Right lobe of liver (tissue), 4 donors: ENCODE results near the gene INHBE.

Source experiments
- POLR2A ChIP-seq: fragments of 450-650 bp; IDR thresholded peaks from one replicate; pipeline ENCODE4 v1.6.1; 2017; ENCODE audit warnings: antibody characterized with exemption, mild to moderate bottlenecking
- TF ChIP-seq, protein P1 (sequence below), 4 donors: fragments of 200-600 bp in 3 of 4; fragments of 450-650 bp in 1 of 4; IDR thresholded peaks; one replicate each; pipeline versions ENCODE4 v1.5.1 to v1.8.0; 2016 to 2022; ENCODE audit warnings: antibody characterized with exemption in 4 of 4, mild to moderate bottlenecking in 2 of 4
- donor health status: DM: no; HTN: no; CAD: no.
- donor health status: DM: no; HTN: no; CAD: no.
- donor health status: DM: no; HTN: yes; CAD: no.

DNA sequence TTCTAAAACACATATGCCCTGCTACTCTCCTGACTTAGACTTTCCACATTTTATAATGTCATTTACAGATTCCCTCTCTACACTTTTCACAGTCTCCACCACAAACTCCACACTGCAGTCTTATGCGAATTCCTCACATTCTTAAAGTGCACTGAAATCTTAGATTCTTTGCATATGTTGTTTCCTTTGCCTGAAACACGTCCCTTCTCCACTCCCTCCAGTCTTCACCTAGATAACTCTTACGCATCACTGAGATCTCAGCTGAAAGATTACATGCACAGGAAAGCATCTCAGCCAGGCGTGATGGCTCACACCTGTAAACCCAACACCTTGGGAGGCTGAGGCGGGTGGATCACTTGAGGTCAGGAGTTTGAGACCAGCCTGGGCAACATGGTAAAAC is 28.4 kb downstream of the INHBE start:
- TF ChIP-seq, protein P1, sequence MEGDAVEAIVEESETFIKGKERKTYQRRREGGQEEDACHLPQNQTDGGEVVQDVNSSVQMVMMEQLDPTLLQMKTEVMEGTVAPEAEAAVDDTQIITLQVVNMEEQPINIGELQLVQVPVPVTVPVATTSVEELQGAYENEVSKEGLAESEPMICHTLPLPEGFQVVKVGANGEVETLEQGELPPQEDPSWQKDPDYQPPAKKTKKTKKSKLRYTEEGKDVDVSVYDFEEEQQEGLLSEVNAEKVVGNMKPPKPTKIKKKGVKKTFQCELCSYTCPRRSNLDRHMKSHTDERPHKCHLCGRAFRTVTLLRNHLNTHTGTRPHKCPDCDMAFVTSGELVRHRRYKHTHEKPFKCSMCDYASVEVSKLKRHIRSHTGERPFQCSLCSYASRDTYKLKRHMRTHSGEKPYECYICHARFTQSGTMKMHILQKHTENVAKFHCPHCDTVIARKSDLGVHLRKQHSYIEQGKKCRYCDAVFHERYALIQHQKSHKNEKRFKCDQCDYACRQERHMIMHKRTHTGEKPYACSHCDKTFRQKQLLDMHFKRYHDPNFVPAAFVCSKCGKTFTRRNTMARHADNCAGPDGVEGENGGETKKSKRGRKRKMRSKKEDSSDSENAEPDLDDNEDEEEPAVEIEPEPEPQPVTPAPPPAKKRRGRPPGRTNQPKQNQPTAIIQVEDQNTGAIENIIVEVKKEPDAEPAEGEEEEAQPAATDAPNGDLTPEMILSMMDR (IDR thresholded peaks at IDR 0.05) = no peak
- TF ChIP-seq POLR2A = no peak
